ENCODE data around the gene FSD1L.
"Not testable (repeated sequence)": the region's sequence is repeated elsewhere in the genome, so short reads cannot be mapped to it uniquely, and the experiment has no call there.

Gene FSD1L

GRCh38 chr9:105579952-105580351 lies 132.1 kb downstream of the FSD1L start:
- DNase-seq, result not testable (repeated sequence)

DNA sequence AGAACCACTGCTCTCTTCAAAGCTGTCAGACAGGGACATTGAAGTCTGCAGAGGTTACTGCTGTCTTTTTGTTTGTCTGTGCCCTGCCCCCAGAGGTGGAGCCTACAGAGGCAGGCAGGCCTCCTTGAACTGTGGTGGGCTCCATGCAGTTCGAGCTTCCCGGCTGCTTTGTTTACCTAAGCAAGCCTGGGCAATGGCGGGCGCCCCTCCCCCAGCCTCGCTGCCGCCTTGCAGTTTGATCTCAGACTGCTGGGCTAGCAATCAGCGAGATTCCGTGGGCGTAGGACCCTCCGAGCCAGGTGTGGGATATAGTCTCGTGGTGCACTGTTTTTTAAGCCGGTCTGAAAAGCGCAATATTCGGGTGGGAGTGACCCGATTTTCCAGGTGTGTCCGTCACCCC lies 133.7 kb downstream of the FSD1L start:
- not testable (repeated sequence) for DNase-seq

GRCh38 chr9:105593145-105593544 lies 145.3 kb downstream of the FSD1L start:
- no peak for DNase-seq
